ENCODE data around the gene CDH23. TPM values are rescaled to one million over a fixed set of nuclear protein-coding genes. Genes with fewer than 3 reads are reported as not detected.

The CDH23 gene
- total and polyA plus RNA-seq, 2 of the 8 experiments (the other 6 are each of a cell fraction or from before 2014, with no cell fraction given) = 1.9 to 4.9 TPM

DNA sequence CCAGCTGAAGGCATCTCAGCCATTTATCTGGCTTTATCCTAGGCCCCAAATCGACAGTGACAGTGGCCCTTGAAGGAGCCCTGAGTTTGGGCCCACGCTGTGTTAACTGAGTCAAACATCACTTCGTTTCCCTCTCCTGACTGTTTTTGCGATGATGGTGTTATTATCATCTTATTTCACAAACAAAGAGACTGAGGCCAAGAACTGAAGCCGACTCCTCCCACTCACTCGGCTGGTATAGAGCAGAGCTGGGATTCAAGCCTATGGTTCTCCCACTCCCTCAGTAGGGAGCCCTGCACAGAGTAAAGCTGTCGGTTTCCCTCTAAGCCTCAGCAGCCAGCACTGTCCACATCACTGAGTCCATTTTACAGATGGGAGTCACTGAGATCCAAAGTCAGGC is 141.0 kb downstream of the CDH23 start:
- Histone ChIP-seq H3K4ac (replicated peaks; ENCODE audit: insufficient read length, low read depth, low read length) (no peak overlapping the region), H3K9me3 (ENCODE audit: insufficient read depth in 2 of 2, low read depth in 1 of 2, low read length in 1 of 2) (no peaks in the 10 kb centered on the region), H4K91ac (replicated peaks; ENCODE audit: insufficient read length, low read length) (no peak overlapping the region), H2BK12ac (ENCODE audit: low read depth, low read length) (no peak overlapping the region), H3K4me1 (replicated peaks in 1 of 4; ENCODE audit: control insufficient read depth in 3 of 4, insufficient read depth in 4 of 4, low read length in 3 of 4) (peaks cover 6 to 17% (median 12%) of the 10 kb centered on the region in 4 experiments; a peak in 5 of 7 replicates), H3K79me1 (ENCODE audit: low read depth, low read length) (no peaks in the 10 kb centered on the region), H2BK20ac (ENCODE audit: low read length) (no peak overlapping the region), H3K9ac (replicated peaks in 1 of 4; ENCODE audit: extremely low read depth in 1 of 4, low read depth in 3 of 4, low read length in 3 of 4) (no peak overlapping the region), H2AK5ac (ENCODE audit: low read depth, low read length) (no peak overlapping the region), H3K79me2 (ENCODE audit: control insufficient read depth in 1 of 2, insufficient read depth in 2 of 2, low read length in 2 of 2) (no peaks in the 10 kb centered on the region), H3K56ac (replicated peaks; ENCODE audit: insufficient read length, low read depth, low read length) (no peak overlapping the region), H4K5ac (ENCODE audit: insufficient read length, low read depth, low read length) (no peak overlapping the region), H3K4me2 (ENCODE audit: insufficient read depth in 1 of 2, low read depth in 2 of 2, low read length in 2 of 2) (no peak overlapping the region), H2BK5ac (ENCODE audit: low read depth, low read length) (no peak overlapping the region), H3K18ac (ENCODE audit: extremely low read depth, low read length) (no peak overlapping the region), H3K4me3 (ENCODE audit: extremely low read depth in 1 of 4, insufficient read depth in 2 of 4, low read depth in 3 of 4, low read length in 4 of 4) (no peak overlapping the region), H2BK120ac (replicated peaks; ENCODE audit: low read depth, low read length) (no peak overlapping the region), H3K36me3 (ENCODE audit: control insufficient read depth in 2 of 4, insufficient read depth in 4 of 4, low read length in 3 of 4) (no peaks in the 10 kb centered on the region), H4K8ac (ENCODE audit: extremely low read depth, insufficient read depth, low read length) (no peak overlapping the region), H3K27ac (ENCODE audit: low read depth, low read length) (no peak overlapping the region), H3K27me3 (replicated peaks in 1 of 4; ENCODE audit: control insufficient read depth in 3 of 4, extremely low read depth in 1 of 4, insufficient read depth in 3 of 4, low read length in 3 of 4) (no peaks in the 10 kb centered on the region; a peak in 1 of 7 replicates), H2BK15ac (ENCODE audit: low read length) (no peak overlapping the region), H3K23me2 (ENCODE audit: low read depth, low read length) (no peaks in the 10 kb centered on the region), H3K23ac (ENCODE audit: insufficient read length) (no peak overlapping the region), H4K20me1 (replicated peaks in 1 of 2; ENCODE audit: control insufficient read depth in 1 of 2, insufficient read depth in 2 of 2, low read length in 2 of 2) (no peaks in the 10 kb centered on the region), H2AFZ (ENCODE audit: low read length) (no peak overlapping the region), H3K14ac (ENCODE audit: insufficient read length) (no peak overlapping the region)
- no peak for DNase-seq (ENCODE audit: low read depth in 1 of 2, low spot score in 2 of 2)
- no peak for FAIRE-seq
- ChIA-PET POLR2A (ENCODE audit: partially characterized antibody) (no interaction called here), CTCF (ENCODE audit: partially characterized antibody) (interaction anchor here (0.6 to 2.3 kb wide), 7 partner anchors 10 to 340 kb away, joined by 3 to 5 read pairs (median 4); no protein-coding TSS in a partner anchor)
- WGBS, 2 experiments (ENCODE audit: extremely low coverage in 1 of 2, insufficient coverage in 1 of 2, insufficient read length in 1 of 2, insufficient replicate concordance in 2 of 2, low coverage in 1 of 2, low lambda C conversion rate in 2 of 2, missing lambda C conversion rate in 1 of 2) = 95% methylated on average over 7 of the region's 7 CpGs; no CpG with 5 or more reads in 1 of the 2 experiments
- TF ChIP-seq, protein P1, sequence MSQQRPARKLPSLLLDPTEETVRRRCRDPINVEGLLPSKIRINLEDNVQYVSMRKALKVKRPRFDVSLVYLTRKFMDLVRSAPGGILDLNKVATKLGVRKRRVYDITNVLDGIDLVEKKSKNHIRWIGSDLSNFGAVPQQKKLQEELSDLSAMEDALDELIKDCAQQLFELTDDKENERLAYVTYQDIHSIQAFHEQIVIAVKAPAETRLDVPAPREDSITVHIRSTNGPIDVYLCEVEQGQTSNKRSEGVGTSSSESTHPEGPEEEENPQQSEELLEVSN (IDR thresholded peaks at IDR 0.05) = no peak
- TF ChIP-seq ZNF274 (IDR thresholded peaks at IDR 0.05; ENCODE audit: borderline replicate concordance, extremely low read depth, low read length) = no peak
- no peak for TF ChIP-seq EZH2 (IDR thresholded peaks at IDR 0.05; ENCODE audit: low read depth, low read length, severe bottlenecking)
- no peak for TF ChIP-seq MAFK (IDR thresholded peaks at IDR 0.05; ENCODE audit: low read depth, low read length)
- TF ChIP-seq TEAD4 (IDR thresholded peaks at IDR 0.05; ENCODE audit: low read depth, low read length) = no peak
